PC-9 (cell line): ENCODE results near the gene ACSM2B.

ENCODE experiments used
- CTCF ChIP-seq: fragments of 200-600 bp; sonication (generic); conservative IDR thresholded peaks from 2 replicates; pipeline ENCODE4 v1.6.1; 2017; ENCODE audit warnings: mixed run types, antibody characterized with exemption, mild to moderate bottlenecking, moderate library complexity
- EZH2 ChIP-seq: fragments of 200-600 bp; sonication (generic); IDR thresholded peaks from 2 replicates; pipeline ENCODE4 v1.8.0; 2017; ENCODE audit warnings: antibody characterized with exemption, low read depth

DNA sequence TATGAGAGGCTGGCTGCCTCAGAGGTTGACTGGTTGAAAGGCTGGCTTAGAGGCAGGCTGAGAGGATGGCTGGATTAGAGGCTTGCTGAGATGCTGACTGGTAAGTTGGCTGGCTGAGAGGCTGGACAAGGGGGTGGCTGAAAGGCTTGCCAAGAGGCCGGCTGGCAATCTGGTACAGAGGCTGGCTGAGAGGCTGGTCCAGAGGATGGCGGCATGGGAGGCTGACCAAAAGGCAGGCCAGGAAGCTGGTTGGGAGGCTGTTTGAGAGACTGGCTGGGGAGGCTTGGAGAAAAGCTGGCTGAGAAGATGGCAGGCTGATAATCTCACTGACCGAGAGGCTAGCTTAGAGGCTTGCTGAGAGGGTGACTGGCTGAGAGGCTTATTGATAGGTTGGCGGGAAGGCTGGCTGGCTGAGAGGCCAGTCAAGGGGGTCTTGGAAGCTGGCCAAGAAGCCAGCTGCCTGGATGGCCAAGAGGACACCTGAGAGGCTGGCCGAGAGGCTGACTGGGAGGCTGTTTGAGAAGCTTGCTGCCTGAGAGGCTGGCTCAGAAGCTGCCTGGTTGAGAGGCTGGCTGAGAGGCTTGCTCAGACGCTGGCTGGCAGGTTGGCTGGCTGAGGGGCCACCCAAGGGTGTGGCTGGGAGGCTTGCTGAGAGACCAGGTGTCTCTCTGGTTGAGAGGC lies 34.2 kb upstream of the ACSM2B start:
- TF ChIP-seq CTCF, result no peak
- no peak for TF ChIP-seq EZH2
